Measurements from ENCODE around the gene CYP2A6.

DNA sequence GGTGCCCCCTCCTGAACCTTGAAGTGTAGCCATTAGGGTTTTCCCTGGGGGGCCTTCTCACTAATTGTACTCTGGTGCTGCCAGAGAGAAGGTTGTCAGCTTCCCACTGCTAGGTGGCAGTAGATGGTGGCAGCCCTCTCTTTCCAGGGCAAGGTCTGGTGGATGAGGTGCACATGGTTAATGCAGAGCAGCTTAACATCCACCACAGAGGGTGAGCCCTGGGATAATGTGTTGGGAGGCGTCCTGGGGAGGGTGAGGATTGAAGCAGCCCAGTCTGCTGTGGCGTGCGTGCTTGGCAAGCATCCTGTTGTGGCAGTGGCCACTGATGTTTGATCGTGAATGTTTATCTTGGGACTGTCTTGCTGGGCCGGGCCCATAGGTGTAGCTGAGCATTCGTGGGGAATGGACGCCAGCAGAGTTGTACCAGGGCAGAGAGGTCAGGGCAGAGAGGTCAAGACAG lies 45.4 kb downstream of the CYP2A6 start:
- TF ChIP-seq EP300 (IDR thresholded peaks at IDR 0.05) (no peak), POLR2AphosphoS5 (IDR thresholded peaks at IDR 0.05) (no peak), POLR2A (IDR thresholded peaks at IDR 0.05) (no peak)
- TF ChIP-seq, protein P1, sequence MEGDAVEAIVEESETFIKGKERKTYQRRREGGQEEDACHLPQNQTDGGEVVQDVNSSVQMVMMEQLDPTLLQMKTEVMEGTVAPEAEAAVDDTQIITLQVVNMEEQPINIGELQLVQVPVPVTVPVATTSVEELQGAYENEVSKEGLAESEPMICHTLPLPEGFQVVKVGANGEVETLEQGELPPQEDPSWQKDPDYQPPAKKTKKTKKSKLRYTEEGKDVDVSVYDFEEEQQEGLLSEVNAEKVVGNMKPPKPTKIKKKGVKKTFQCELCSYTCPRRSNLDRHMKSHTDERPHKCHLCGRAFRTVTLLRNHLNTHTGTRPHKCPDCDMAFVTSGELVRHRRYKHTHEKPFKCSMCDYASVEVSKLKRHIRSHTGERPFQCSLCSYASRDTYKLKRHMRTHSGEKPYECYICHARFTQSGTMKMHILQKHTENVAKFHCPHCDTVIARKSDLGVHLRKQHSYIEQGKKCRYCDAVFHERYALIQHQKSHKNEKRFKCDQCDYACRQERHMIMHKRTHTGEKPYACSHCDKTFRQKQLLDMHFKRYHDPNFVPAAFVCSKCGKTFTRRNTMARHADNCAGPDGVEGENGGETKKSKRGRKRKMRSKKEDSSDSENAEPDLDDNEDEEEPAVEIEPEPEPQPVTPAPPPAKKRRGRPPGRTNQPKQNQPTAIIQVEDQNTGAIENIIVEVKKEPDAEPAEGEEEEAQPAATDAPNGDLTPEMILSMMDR (IDR thresholded peaks at IDR 0.05) = no peak

Measured in sigmoid colon (tissue), 4 donors.